Prostate gland (tissue), 2 donors: Measurements from ENCODE around the gene RCOR1.

Source experiments
- POLR2A ChIP-seq: fragments of 450-650 bp; IDR thresholded peaks from one replicate; pipeline ENCODE4 v1.6.1; 2016; ENCODE audit warnings: antibody characterized with exemption, mild to moderate bottlenecking
- TF ChIP-seq, protein P1 (sequence below), 4 experiments: fragments of 200-600 bp in 2 of 4; fragments of 450-650 bp in 2 of 4; sonication (generic) in 2 of 4; IDR thresholded peaks; 1 replicate in 3 of 4; 2 replicates in 1 of 4; pipeline ENCODE4 v1.5.1; 2016 to 2019; ENCODE audit warnings: antibody characterized with exemption in 4 of 4, mild to moderate bottlenecking in 2 of 4, moderate library complexity in 2 of 4

GRCh38 chr14:102580550-102581110, 11.8 kb upstream of the RCOR1 start:
- no peak for TF ChIP-seq POLR2A
- TF ChIP-seq, protein P1, sequence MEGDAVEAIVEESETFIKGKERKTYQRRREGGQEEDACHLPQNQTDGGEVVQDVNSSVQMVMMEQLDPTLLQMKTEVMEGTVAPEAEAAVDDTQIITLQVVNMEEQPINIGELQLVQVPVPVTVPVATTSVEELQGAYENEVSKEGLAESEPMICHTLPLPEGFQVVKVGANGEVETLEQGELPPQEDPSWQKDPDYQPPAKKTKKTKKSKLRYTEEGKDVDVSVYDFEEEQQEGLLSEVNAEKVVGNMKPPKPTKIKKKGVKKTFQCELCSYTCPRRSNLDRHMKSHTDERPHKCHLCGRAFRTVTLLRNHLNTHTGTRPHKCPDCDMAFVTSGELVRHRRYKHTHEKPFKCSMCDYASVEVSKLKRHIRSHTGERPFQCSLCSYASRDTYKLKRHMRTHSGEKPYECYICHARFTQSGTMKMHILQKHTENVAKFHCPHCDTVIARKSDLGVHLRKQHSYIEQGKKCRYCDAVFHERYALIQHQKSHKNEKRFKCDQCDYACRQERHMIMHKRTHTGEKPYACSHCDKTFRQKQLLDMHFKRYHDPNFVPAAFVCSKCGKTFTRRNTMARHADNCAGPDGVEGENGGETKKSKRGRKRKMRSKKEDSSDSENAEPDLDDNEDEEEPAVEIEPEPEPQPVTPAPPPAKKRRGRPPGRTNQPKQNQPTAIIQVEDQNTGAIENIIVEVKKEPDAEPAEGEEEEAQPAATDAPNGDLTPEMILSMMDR (IDR thresholded peaks at IDR 0.05), result no peak
